Tibial artery (tissue), 4 donors: ENCODE data around the gene ZBP1.

Experiments
- DNase-seq, 2 donors: peaks; one replicate each; pipeline ENCODE4 v3.0.0-alpha.2; 2019
- H3K27ac ChIP-seq, 2 donors: fragments of 200-600 bp; sonication (generic) in 1 of 2; 1 replicate in 1 of 2; 2 replicates in 1 of 2; pipeline ENCODE4 v1.5.1; 2018 to 2019; ENCODE audit warnings: mild to moderate bottlenecking in 1 of 2
- H3K27me3 ChIP-seq, 2 donors: fragments of 200-600 bp; sonication (generic) in 1 of 2; one replicate each; pipeline versions ENCODE4 v1.5.1 to v1.6.0; 2016 to 2019
- H3K36me3 ChIP-seq, 3 donors: fragments of 200-600 bp; sonication (generic) in 2 of 3; one replicate each; pipeline ENCODE4 v1.5.1; 2016 to 2019; ENCODE audit warnings: mild to moderate bottlenecking in 2 of 3
- H3K4me1 ChIP-seq, 4 donors: fragments of 200-600 bp; sonication (generic) in 2 of 4; 1 replicate in 3 of 4; 2 replicates in 1 of 4; pipeline ENCODE4 v1.5.1; 2016 to 2019
- H3K4me3 ChIP-seq, 2 donors: fragments of 200-600 bp; sonication (generic) in 1 of 2; 1 replicate in 1 of 2; 2 replicates in 1 of 2; pipeline ENCODE4 v1.5.1; 2018 to 2019; ENCODE audit warnings: mild to moderate bottlenecking in 2 of 2
- H3K9me3 ChIP-seq, 3 donors: fragments of 200-600 bp; sonication (generic) in 1 of 3; one replicate each; pipeline ENCODE4 v1.5.1; 2016 to 2019
- CTCF ChIP-seq, 2 experiments: fragments of 200-600 bp in 1 of 2; fragments of 450-650 bp in 1 of 2; IDR thresholded peaks; one replicate each; pipeline ENCODE4 v1.5.1; 2017 to 2019; ENCODE audit warnings: antibody characterized with exemption in 2 of 2, mild to moderate bottlenecking in 1 of 2, moderate library complexity in 1 of 2
- intact Hi-C: fragments of 100-400 bp; cut with DNase I; formaldehyde crosslinking; loops from one replicate; pipeline ENCODE4 v1.15.0; 2023; ENCODE audit warnings: low total_unique reads

ZBP1 gene

GRCh38 chr20:57587278-57587988 is 32.8 kb downstream of the ZBP1 start:
- DNase-seq: no peak
- peaks cover 0 to 45% (median 11%) of the 10 kb centered on the region in 4 donors for H3K4me1 ChIP-seq
- H3K27me3 ChIP-seq: no peaks in the 10 kb centered on the region
- intact Hi-C loops: loop anchor here (10.0 kb wide), 1 partner anchor 557 kb away; no protein-coding TSS in a partner anchor
- TF ChIP-seq CTCF (IDR thresholded peaks at IDR 0.05): no peak
- H3K36me3 ChIP-seq: no peaks in the 10 kb centered on the region
- no peak overlapping the region for H3K27ac ChIP-seq
- H3K9me3 ChIP-seq: peaks cover 0 to 10% (median 0%) of the 10 kb centered on the region in 3 donors
- no peak overlapping the region for H3K4me3 ChIP-seq

GRCh38 chr20:57586943-57587277 is 33.3 kb downstream of the ZBP1 start:
- Histone ChIP-seq H3K27ac (no peak overlapping the region), H3K4me3 (no peak overlapping the region), H3K9me3 (peaks cover 0 to 10% (median 0%) of the 10 kb centered on the region in 3 donors), H3K4me1 (peaks cover 0 to 49% (median 14%) of the 10 kb centered on the region in 4 donors), H3K27me3 (no peaks in the 10 kb centered on the region), H3K36me3 (no peaks in the 10 kb centered on the region)
- TF ChIP-seq CTCF (IDR thresholded peaks at IDR 0.05): no peak
- DNase-seq: no peak
- intact Hi-C loops: loop anchor here (10.0 kb wide), 1 partner anchor 558 kb away; no protein-coding TSS in a partner anchor

DNA sequence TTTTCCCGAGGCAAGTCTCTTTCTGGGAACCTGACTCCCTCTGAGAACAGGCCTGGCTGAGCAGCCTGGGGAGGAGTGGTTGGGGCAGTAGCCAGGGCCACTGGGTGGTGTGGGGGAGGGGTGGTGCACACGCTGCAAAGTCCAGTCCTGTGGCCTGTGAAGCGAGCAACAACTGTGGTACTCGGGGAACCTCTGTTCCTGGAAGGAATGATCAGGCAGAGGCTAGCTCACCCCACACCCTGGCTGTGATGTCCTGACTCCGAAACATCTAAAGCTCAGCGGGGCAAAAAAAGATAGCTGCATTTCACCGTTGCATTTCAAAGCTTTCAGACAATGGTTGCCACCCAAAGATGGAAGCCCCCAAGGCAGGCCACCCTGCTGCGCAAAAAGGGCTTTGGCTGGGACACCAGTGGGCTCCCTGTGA is 33.8 kb downstream of the ZBP1 start:
- Histone ChIP-seq H3K27me3 (no peaks in the 10 kb centered on the region), H3K27ac (peak overlapping the region in 1 of 2 donors; percentile 95), H3K4me1 (peaks cover 0 to 55% (median 18%) of the 10 kb centered on the region in 4 donors), H3K36me3 (no peaks in the 10 kb centered on the region), H3K4me3 (no peak overlapping the region), H3K9me3 (peaks cover 0 to 10% (median 0%) of the 10 kb centered on the region in 3 donors)
- no peak for TF ChIP-seq CTCF (IDR thresholded peaks at IDR 0.05)
- intact Hi-C loops: loop anchor here (10.0 kb wide), 1 partner anchor 558 kb away; no protein-coding TSS in a partner anchor
- peak in 1 of 2 donors; percentile 90 for DNase-seq

- Histone ChIP-seq H3K4me1 (peaks cover 0 to 62% (median 24%) of the 10 kb centered on the region in 4 donors), H3K9me3 (peaks cover 0 to 10% (median 0%) of the 10 kb centered on the region in 3 donors), H3K27me3 (peaks cover 0 to under 1% of the 10 kb centered on the region in 2 donors), H3K4me3 (no peak overlapping the region), H3K27ac (peak overlapping the region; percentile 87 to 95), H3K36me3 (no peaks in the 10 kb centered on the region)
- DNase-seq: no peak
- no peak for TF ChIP-seq CTCF (IDR thresholded peaks at IDR 0.05)
- intact Hi-C loops: loop anchor here (10.0 kb wide), 1 partner anchor 559 kb away; no protein-coding TSS in a partner anchor
These were observed 34.6 kb downstream of the ZBP1 start for GRCh38 chr20:57585466-57586213.

GRCh38 chr20:57584768-57585461 is 35.3 kb downstream of the ZBP1 start:
- H3K4me3 ChIP-seq: no peak overlapping the region
- no peak for TF ChIP-seq CTCF (IDR thresholded peaks at IDR 0.05)
- H3K27ac ChIP-seq: peak overlapping the region; percentile 87 to 95
- DNase-seq: no peak
- intact Hi-C loops: loop anchor here (5.0 to 10.0 kb wide), 2 partner anchors 198 to 560 kb away; no protein-coding TSS in a partner anchor
- no peaks in the 10 kb centered on the region for H3K36me3 ChIP-seq
- H3K9me3 ChIP-seq: peaks cover 0 to 10% (median 0%) of the 10 kb centered on the region in 3 donors
- H3K27me3 ChIP-seq: peaks cover 0 to 7% of the 10 kb centered on the region in 2 donors
- H3K4me1 ChIP-seq: peaks cover 0 to 69% (median 27%) of the 10 kb centered on the region in 4 donors
